HCT116 (cell line): ENCODE results near the gene NDUFS8. TPM values are rescaled to one million over a fixed set of nuclear protein-coding genes. Genes with fewer than 3 reads are reported as not detected.

Experiments
- ATAC-seq: fragments of 200-7000 bp; cut with Tn5 transposase; 2 replicates; pipeline ENCODE4 v1.9.1; 2020; ENCODE audit warnings: mild to moderate bottlenecking, moderate library complexity
- BruUV-seq: library from RNA; stranded (reverse); fragments of 400-500 nt; replicated peaks from 2 replicates; lab custom pipeline; 2021; lab: Mats Ljungman, UMichigan
- CTCF ChIA-PET: fragments of 300-600 bp; sonication (Branson Sonifier 250); formaldehyde crosslinking; loops from one replicate; lab custom pipeline; 2021; ENCODE audit warnings: antibody characterized with exemption; lab: Charles Lee
- POLR2A ChIA-PET: fragments of 300-600, 350-600 bp; sonication (Branson Sonifier 250); formaldehyde crosslinking; loops from one replicate; lab custom pipeline; 2021; ENCODE audit warnings: antibody characterized with exemption; lab: Charles Lee
- RAD21 ChIA-PET, 2 experiments: fragments of 300-600 bp; sonication (Branson Sonifier 250); formaldehyde crosslinking; loops; one replicate each; lab custom pipeline; 2023; ENCODE audit warnings: low total read pairs in 2 of 2; ENCODE audit not compliant: uncharacterized antibody in 2 of 2, unreplicated experiment in 2 of 2, low non-redundant PET in 1 of 2; lab: Charles Lee
- DNase-seq: peaks from one replicate; pipeline ENCODE4 v3.0.0-alpha.2; 2010; ENCODE audit warnings: low read depth, low spot score
- H2AFZ ChIP-seq: fragments of 200-600 bp; shearing (Covaris generic), sonication (generic); 2 replicates; pipeline ENCODE4 v1.6.1; 2017; ENCODE audit warnings: low read depth, mixed run types, mixed read lengths, antibody characterized with exemption, low read length; ENCODE audit not compliant: poor library complexity, severe bottlenecking
- H3K27ac ChIP-seq: 2 replicates; pipeline ENCODE4 v1.5.1; 2012; ENCODE audit warnings: low read depth, low read length
- H3K27me3 ChIP-seq: fragments of 200-600 bp; sonication (generic); 2 replicates; pipeline ENCODE4 v1.6.1; 2016; ENCODE audit warnings: mixed run types, low read length, mixed read lengths; ENCODE audit not compliant: insufficient read depth
- H3K36me3 ChIP-seq, 2 experiments: fragments of 200-500 bp in 1 of 2; fragments of 200-600 bp in 1 of 2; sonication (Bioruptor generic) in 1 of 2; sonication (generic) in 1 of 2; 2 replicates each; pipeline versions ENCODE4 v1.5.1 to v1.6.1; 2014 to 2016; ENCODE audit warnings: low read length in 2 of 2, inconsistent platforms in 1 of 2, mixed read lengths in 1 of 2, mixed run types in 1 of 2; ENCODE audit not compliant: insufficient read depth in 2 of 2, control insufficient read depth in 1 of 2
- H3K4me1 ChIP-seq, 2 experiments: fragments of 200-600 bp in 1 of 2; sonication (generic) in 1 of 2; 2 replicates each; pipeline versions ENCODE4 v1.5.1 to v1.6.1; 2012 to 2017; ENCODE audit warnings: low read length in 2 of 2, inconsistent platforms in 1 of 2, mild to moderate bottlenecking in 1 of 2, mixed read lengths in 1 of 2, mixed run types in 1 of 2, moderate library complexity in 1 of 2; ENCODE audit not compliant: insufficient read depth in 2 of 2, control insufficient read depth in 1 of 2
- H3K4me2 ChIP-seq: fragments of 200-600 bp; sonication (generic); 2 replicates; pipeline ENCODE4 v1.6.1; 2017; ENCODE audit warnings: mixed run types, low read length, mixed read lengths
- H3K4me3 ChIP-seq, 2 experiments: fragments of 200-600 bp in 1 of 2; sonication (generic) in 1 of 2; replicated peaks in 1 of 2; 2 replicates each; pipeline ENCODE4 v1.5.1; 2011 to 2016; ENCODE audit warnings: low read length in 2 of 2, control low read depth in 1 of 2, low read depth in 1 of 2, mild to moderate bottlenecking in 1 of 2, mixed read lengths in 1 of 2, mixed run types in 1 of 2
- H3K79me2 ChIP-seq: fragments of 200-600 bp; sonication (generic); 2 replicates; pipeline ENCODE4 v1.6.1; 2017; ENCODE audit warnings: mild to moderate bottlenecking, mixed run types, low read length, moderate library complexity, mixed read lengths; ENCODE audit not compliant: insufficient read depth
- H3K9ac ChIP-seq: fragments of 200-600 bp; sonication (generic); 2 replicates; pipeline ENCODE4 v1.6.1; 2016; ENCODE audit warnings: low read length, mixed read lengths
- H3K9me2 ChIP-seq: fragments of 200-600 bp; sonication (generic), shearing (Covaris generic); 2 replicates; pipeline ENCODE4 v1.6.1; 2017; ENCODE audit warnings: mixed run types, mild to moderate bottlenecking, moderate library complexity; ENCODE audit not compliant: insufficient read depth
- H3K9me3 ChIP-seq, 2 experiments: fragments of 200-500 bp in 1 of 2; fragments of 200-600 bp in 1 of 2; sonication (Bioruptor generic) in 1 of 2; sonication (generic) in 1 of 2; 2 replicates each; pipeline ENCODE4 v1.6.1; 2014 to 2017; ENCODE audit warnings: low read length in 2 of 2, mixed read lengths in 2 of 2, inconsistent platforms in 1 of 2, low read depth in 1 of 2, mild to moderate bottlenecking in 1 of 2, mixed run types in 1 of 2, moderate library complexity in 1 of 2; ENCODE audit not compliant: control insufficient read depth in 1 of 2, insufficient read depth in 1 of 2
- H4K20me1 ChIP-seq: fragments of 200-600 bp; sonication (generic), shearing (Covaris generic); 2 replicates; pipeline ENCODE4 v1.6.1; 2017; ENCODE audit warnings: mixed run types, mild to moderate bottlenecking, moderate library complexity; ENCODE audit not compliant: insufficient read depth
- CBX3 ChIP-seq: IDR thresholded peaks from 2 replicates; pipeline ENCODE4 v1.6.1; 2012; ENCODE audit warnings: low read depth
- CEBPB ChIP-seq: IDR thresholded peaks from 2 replicates; pipeline ENCODE4 v1.6.1; 2012; ENCODE audit warnings: low read depth
- EGR1 ChIP-seq: IDR thresholded peaks from 2 replicates; pipeline ENCODE4 v1.6.1; 2012; ENCODE audit warnings: low read depth
- ELF1 ChIP-seq: IDR thresholded peaks from 2 replicates; pipeline ENCODE4 v1.6.1; 2012; ENCODE audit warnings: low read depth, borderline replicate concordance
- JUND ChIP-seq: IDR thresholded peaks from 2 replicates; pipeline ENCODE4 v1.6.1; 2012
- POLR2A ChIP-seq: IDR thresholded peaks from 2 replicates; pipeline ENCODE4 v1.7.0; 2011; ENCODE audit warnings: borderline replicate concordance; ENCODE audit not compliant: insufficient read depth, insufficient read length; ENCODE audit errors: extremely low read depth
- POLR2AphosphoS5 ChIP-seq: IDR thresholded peaks from 2 replicates; pipeline ENCODE4 v1.6.1; 2011; ENCODE audit warnings: mild to moderate bottlenecking, low read depth, low read length, moderate library complexity
- RAD21 ChIP-seq: IDR thresholded peaks from 2 replicates; pipeline ENCODE4 v1.6.1; 2012; ENCODE audit warnings: low read depth, mild to moderate bottlenecking
- SIN3A ChIP-seq: IDR thresholded peaks from 2 replicates; pipeline ENCODE4 v1.6.1; 2012; ENCODE audit warnings: low read depth
- SP1 ChIP-seq: IDR thresholded peaks from 2 replicates; pipeline ENCODE4 v1.6.1; 2012; ENCODE audit warnings: low read depth
- SRF ChIP-seq: IDR thresholded peaks from 2 replicates; pipeline ENCODE4 v1.6.1; 2012; ENCODE audit warnings: low read depth
- TCF7L2 ChIP-seq: IDR thresholded peaks from 2 replicates; pipeline ENCODE4 v1.7.0; 2011; ENCODE audit warnings: borderline replicate concordance, inconsistent platforms; ENCODE audit not compliant: insufficient read depth, insufficient read length; ENCODE audit errors: extremely low read depth
- YY1 ChIP-seq: IDR thresholded peaks from 2 replicates; pipeline ENCODE4 v1.6.1; 2011; ENCODE audit warnings: low read length, low read depth, moderate library complexity, mild to moderate bottlenecking; ENCODE audit not compliant: insufficient replicate concordance; ENCODE audit errors: extremely low read depth
- ZFX ChIP-seq: fragments of 450-650 bp; IDR thresholded peaks from 2 replicates; pipeline ENCODE4 v1.6.1; 2017
- ZNF274 ChIP-seq: fragments of 200-500 bp; sonication (Bioruptor generic); IDR thresholded peaks from 2 replicates; pipeline ENCODE4 v1.6.1; 2014; ENCODE audit warnings: mild to moderate bottlenecking, low read depth, low read length, inconsistent platforms
- intact Hi-C: fragments of 100-400 bp; cut with micrococcal nuclease; formaldehyde crosslinking; loops from 2 replicates; pipeline ENCODE4 v1.10.0; 2022
- total RNA-seq: library from RNA; stranded (reverse); gene quantifications from one replicate; pipeline ENCODE4 v1.2.1, GENCODE V29; 2021; ENCODE audit not compliant: unreplicated experiment
- TF ChIP-seq, protein P1 (sequence below): IDR thresholded peaks from 2 replicates; pipeline ENCODE4 v1.6.1; 2012; ENCODE audit warnings: low read depth
- TF ChIP-seq, protein P2 (sequence below): IDR thresholded peaks from 2 replicates; pipeline ENCODE4 v1.6.1; 2012
- TF ChIP-seq, protein P3 (sequence below), 3 experiments: fragments of 200-600 bp in 1 of 3; sonication (generic) in 1 of 3; IDR thresholded peaks in 2 of 3; conservative IDR thresholded peaks in 1 of 3; 2 replicates each; pipeline ENCODE4 v1.5.1; 2012 to 2017; ENCODE audit warnings: low read depth in 2 of 3, low read length in 2 of 3, antibody characterized with exemption in 1 of 3, borderline replicate concordance in 1 of 3, control low read depth in 1 of 3, mild to moderate bottlenecking in 1 of 3, mixed read lengths in 1 of 3, mixed run types in 1 of 3, moderate library complexity in 1 of 3; ENCODE audit not compliant: insufficient read depth in 1 of 3
- TF ChIP-seq, protein P4 (sequence below): IDR thresholded peaks from 2 replicates; pipeline ENCODE4 v1.6.1; 2011; ENCODE audit warnings: mild to moderate bottlenecking, low read length, moderate library complexity; ENCODE audit not compliant: insufficient replicate concordance; ENCODE audit errors: extremely low read depth

The NDUFS8 gene
- total RNA-seq, 1 experiment from 2014 or later, result 189 TPM

DNA sequence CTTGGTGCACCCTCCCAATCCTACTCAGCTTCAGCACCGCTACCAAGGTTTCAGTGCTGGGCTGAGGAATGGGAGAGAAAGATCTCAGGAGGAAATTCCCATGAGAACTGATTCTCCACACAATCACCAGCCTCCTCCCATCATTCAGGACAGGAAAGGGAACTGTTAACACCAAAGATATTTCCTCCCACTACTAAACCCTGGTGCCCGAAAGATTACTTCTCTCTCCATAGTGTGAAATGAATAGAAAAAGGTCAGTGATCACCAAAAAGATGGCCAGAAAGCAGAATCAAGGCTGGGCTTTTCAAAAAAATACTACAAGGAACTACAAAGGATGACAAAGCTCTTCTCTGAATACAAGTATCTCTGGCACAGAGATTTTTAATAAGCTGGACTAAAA, 34.4 kb downstream of the NDUFS8 start:
- no peak for DNase-seq
- TF ChIP-seq RAD21 (no peak), ELF1 (no peak), YY1 (no peak), ZFX (no peak), POLR2A (no peak), JUND (no peak), SIN3A (no peak), CBX3 (no peak), ZNF274 (no peak), CEBPB (no peak), EGR1 (no peak), SP1 (no peak), SRF (no peak), POLR2AphosphoS5 (no peak), TCF7L2 (no peak)
- TF ChIP-seq, protein P1, sequence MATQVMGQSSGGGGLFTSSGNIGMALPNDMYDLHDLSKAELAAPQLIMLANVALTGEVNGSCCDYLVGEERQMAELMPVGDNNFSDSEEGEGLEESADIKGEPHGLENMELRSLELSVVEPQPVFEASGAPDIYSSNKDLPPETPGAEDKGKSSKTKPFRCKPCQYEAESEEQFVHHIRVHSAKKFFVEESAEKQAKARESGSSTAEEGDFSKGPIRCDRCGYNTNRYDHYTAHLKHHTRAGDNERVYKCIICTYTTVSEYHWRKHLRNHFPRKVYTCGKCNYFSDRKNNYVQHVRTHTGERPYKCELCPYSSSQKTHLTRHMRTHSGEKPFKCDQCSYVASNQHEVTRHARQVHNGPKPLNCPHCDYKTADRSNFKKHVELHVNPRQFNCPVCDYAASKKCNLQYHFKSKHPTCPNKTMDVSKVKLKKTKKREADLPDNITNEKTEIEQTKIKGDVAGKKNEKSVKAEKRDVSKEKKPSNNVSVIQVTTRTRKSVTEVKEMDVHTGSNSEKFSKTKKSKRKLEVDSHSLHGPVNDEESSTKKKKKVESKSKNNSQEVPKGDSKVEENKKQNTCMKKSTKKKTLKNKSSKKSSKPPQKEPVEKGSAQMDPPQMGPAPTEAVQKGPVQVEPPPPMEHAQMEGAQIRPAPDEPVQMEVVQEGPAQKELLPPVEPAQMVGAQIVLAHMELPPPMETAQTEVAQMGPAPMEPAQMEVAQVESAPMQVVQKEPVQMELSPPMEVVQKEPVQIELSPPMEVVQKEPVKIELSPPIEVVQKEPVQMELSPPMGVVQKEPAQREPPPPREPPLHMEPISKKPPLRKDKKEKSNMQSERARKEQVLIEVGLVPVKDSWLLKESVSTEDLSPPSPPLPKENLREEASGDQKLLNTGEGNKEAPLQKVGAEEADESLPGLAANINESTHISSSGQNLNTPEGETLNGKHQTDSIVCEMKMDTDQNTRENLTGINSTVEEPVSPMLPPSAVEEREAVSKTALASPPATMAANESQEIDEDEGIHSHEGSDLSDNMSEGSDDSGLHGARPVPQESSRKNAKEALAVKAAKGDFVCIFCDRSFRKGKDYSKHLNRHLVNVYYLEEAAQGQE, result no peak
- TF ChIP-seq, protein P2, sequence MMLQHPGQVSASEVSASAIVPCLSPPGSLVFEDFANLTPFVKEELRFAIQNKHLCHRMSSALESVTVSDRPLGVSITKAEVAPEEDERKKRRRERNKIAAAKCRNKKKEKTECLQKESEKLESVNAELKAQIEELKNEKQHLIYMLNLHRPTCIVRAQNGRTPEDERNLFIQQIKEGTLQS, result no peak
- TF ChIP-seq, protein P3, sequence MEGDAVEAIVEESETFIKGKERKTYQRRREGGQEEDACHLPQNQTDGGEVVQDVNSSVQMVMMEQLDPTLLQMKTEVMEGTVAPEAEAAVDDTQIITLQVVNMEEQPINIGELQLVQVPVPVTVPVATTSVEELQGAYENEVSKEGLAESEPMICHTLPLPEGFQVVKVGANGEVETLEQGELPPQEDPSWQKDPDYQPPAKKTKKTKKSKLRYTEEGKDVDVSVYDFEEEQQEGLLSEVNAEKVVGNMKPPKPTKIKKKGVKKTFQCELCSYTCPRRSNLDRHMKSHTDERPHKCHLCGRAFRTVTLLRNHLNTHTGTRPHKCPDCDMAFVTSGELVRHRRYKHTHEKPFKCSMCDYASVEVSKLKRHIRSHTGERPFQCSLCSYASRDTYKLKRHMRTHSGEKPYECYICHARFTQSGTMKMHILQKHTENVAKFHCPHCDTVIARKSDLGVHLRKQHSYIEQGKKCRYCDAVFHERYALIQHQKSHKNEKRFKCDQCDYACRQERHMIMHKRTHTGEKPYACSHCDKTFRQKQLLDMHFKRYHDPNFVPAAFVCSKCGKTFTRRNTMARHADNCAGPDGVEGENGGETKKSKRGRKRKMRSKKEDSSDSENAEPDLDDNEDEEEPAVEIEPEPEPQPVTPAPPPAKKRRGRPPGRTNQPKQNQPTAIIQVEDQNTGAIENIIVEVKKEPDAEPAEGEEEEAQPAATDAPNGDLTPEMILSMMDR (IDR thresholded peaks at IDR 0.05 in 2 of 3, conservative IDR thresholded peaks at IDR 0.05 in 1 of 3; ENCODE audit: borderline replicate concordance in 1 of 3, insufficient read depth in 1 of 3, low read depth in 2 of 3, low read length in 2 of 3), result no peak
- TF ChIP-seq, protein P4, sequence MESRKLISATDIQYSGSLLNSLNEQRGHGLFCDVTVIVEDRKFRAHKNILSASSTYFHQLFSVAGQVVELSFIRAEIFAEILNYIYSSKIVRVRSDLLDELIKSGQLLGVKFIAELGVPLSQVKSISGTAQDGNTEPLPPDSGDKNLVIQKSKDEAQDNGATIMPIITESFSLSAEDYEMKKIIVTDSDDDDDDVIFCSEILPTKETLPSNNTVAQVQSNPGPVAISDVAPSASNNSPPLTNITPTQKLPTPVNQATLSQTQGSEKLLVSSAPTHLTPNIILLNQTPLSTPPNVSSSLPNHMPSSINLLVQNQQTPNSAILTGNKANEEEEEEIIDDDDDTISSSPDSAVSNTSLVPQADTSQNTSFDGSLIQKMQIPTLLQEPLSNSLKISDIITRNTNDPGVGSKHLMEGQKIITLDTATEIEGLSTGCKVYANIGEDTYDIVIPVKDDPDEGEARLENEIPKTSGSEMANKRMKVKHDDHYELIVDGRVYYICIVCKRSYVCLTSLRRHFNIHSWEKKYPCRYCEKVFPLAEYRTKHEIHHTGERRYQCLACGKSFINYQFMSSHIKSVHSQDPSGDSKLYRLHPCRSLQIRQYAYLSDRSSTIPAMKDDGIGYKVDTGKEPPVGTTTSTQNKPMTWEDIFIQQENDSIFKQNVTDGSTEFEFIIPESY, result no peak
- no TSS peak for BruUV-seq
- no peak overlapping the region for H3K27ac ChIP-seq
- no peak overlapping the region for H3K4me3 ChIP-seq
- H3K79me2 ChIP-seq, result no peaks in the 10 kb centered on the region
- POLR2A ChIA-PET, result no interaction called here
- ATAC-seq, result no peak
- H4K20me1 ChIP-seq, result no peaks in the 10 kb centered on the region
- H3K27me3 ChIP-seq, result no peaks in the 10 kb centered on the region
- no peaks in the 10 kb centered on the region for H3K9me2 ChIP-seq
- no peak overlapping the region for H3K4me2 ChIP-seq
- H3K9me3 ChIP-seq, result no peaks in the 10 kb centered on the region
- no peaks in the 10 kb centered on the region for H3K4me1 ChIP-seq
- no peak overlapping the region for H2AFZ ChIP-seq
- no peak overlapping the region for H3K9ac ChIP-seq
- H3K36me3 ChIP-seq, result peaks cover 25 to 56% of the 10 kb centered on the region in 2 experiments
- CTCF ChIA-PET, result no interaction called here
- RAD21 ChIA-PET, result no interaction called here
- intact Hi-C loops, result no loop called here
